T-helper 9 cell (primary cell): Measurements from ENCODE around the gene NTN1.
"Not testable (repeated sequence)": the region's sequence is repeated elsewhere in the genome, so short reads cannot be mapped to it uniquely, and the experiment has no call there.

ENCODE experiments used
- DNase-seq: peaks from one replicate; pipeline ENCODE4 v3.0.0-alpha.2; 2020
- total RNA-seq, 2 donors: gene quantifications; one replicate each; lab custom pipeline; 2026; lab: John Stamatoyannopoulos, UW

Gene NTN1
- total RNA-seq, result 0.35 to 1.2 reads per million in 2 donors

DNA sequence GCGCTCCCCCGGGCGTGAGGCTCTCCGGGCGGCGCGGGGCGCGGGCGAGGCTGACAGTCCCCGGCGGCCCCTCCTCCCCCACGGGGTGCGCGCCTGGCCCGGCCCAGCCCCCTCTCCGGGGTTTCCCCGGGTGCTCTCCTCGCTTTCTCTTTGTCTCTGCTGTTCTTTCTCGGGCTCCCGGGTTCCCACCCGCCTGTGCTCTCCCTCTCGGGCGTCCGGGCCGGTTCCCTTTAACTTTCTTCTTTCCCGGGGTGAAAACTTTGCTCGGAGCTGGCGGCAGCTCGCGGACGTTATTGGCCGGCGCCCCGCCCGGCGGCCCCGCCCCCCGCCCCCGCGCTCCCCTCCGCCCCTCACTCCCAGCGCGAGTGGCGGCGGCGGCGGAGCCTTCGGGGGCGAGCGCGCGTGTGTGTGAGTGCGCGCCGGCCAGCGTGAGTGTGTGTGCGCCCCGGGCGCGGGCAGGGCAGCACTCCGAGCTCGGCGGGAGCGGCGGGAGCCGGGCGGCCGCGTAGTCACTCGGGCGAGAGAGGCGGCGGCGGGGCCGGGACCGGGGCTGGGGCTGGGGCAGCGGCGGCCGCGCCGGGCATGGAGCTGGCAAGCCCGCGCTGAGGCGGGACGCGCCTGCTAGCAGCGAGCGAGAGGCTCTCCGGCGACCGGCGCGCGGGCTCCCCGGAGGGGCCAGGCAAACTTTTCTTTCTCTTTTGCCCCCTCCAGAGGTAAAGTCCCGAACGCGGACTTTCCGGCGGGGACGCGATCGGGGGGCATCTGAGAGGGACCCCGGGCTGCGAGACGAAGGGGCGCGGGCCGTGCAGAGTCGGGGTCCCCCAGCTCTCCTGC lies at the start of gene NTN1:
Gene NTN1 (plus strand): TSS at position 353 of the 834 bp plus-strand sequence. CDS start 864 bp downstream, outside the sequence.
- peak; percentile 29 for DNase-seq

DNA sequence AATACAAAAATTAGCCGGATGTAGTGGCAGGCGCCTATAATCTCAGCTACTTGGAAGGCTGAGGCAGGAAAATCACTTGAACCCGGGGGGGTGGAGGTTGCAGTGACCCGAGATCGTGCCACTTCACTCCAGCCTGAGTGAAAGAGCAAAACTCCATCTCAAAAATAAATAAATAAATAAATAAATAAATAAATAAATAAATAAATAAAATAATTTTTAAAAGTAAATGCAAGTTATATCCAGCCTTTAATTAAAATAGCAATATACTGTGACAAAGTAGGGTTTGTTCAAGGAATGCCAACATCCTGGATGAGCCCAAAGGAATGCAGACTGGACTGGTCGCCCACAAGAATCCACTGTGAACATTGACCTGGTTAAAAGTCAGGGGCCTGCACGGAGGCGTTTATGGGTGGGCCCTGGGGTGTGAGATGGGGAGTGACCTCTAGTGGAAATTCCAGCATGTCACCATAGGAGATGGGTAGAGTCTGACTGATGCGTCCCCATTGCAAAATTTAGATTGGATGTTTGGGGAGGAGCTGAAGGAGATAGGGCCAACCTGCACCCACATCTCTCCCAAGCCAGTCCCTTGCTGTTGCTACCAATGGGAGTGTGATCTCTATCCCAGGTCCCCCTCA lies 46.1 kb upstream of the NTN1 start:
- DNase-seq, result no peak

- no peak for DNase-seq
Measured at GRCh38 chr17:8976638-8977037, 44.7 kb upstream of the NTN1 start.

- no peak for DNase-seq
Measured at GRCh38 chr17:8979715-8980114, 41.6 kb upstream of the NTN1 start.

- no peak for DNase-seq
Measured at GRCh38 chr17:8981443-8981842, 39.9 kb upstream of the NTN1 start.

- not testable (repeated sequence) for DNase-seq
Measured at GRCh38 chr17:8984225-8984624, 37.1 kb upstream of the NTN1 start.

DNA sequence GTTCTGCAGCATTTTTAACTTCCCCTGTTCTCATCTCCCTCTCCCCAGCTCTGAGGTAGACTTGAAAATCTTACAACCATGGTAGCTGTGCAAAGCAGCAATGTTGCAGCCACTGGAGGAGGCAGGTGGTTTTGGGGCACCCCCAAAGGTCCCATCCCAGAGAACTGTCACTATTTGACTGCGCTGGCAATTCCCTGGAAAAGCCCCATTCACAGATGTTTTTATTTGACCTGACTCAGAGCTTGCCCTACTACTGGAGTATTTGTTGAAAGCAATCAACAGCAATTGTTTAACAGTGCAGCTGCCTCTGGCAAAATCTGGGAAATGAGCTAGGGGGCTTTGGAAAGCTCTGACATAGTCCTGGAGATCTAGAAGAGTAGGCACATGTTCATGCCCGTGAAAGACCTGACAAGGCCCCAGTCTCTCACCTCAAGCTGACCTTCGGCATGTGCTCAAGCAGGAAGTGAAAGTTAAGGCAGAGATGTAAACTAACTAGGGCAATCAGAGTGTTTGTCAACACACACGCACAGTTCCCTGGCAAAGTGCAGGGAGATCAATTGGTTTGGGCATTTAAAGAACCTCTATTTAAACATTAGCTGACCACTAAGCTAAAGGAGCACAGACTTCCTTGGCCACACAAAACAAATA lies 36.1 kb upstream of the NTN1 start:
- DNase-seq, result no peak

- no peak for DNase-seq
Measured at GRCh38 chr17:8986295-8986694, 35.0 kb upstream of the NTN1 start.

DNA sequence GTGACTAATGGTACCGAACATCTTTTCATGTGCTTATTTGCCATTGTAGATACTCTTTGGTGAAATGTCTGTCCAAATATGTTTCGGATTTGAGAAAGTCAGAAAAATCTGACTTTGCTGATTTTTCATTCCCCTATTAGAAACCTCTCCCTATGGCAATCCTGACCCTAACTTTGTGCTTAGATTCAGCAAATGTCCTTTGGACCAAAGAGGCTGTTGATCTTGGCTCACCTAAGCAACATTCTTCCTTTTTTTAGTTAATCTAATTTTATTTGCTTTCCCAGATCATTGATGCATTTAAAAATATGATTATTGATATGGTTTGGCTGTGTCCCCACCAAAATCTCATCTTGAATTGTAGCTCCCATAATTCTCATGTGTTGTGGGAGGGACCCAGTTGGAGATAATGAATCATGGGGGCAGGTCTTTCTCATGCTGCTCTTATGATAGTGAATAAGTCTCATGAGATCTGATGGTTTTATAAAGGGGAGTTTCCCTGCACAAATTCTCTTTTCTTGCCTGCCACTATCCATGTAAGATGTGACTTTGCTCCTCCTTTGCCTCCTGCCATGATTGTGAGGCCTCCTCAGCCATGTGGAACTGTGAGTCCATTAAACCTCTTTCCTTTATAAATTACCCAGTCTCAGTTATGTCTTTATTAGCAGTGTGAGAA lies 32.9 kb upstream of the NTN1 start:
- DNase-seq, result not testable (repeated sequence)

GRCh38 chr17:8991514-8992285 lies 29.6 kb upstream of the NTN1 start:
- DNase-seq, result peak; percentile 54

DNA sequence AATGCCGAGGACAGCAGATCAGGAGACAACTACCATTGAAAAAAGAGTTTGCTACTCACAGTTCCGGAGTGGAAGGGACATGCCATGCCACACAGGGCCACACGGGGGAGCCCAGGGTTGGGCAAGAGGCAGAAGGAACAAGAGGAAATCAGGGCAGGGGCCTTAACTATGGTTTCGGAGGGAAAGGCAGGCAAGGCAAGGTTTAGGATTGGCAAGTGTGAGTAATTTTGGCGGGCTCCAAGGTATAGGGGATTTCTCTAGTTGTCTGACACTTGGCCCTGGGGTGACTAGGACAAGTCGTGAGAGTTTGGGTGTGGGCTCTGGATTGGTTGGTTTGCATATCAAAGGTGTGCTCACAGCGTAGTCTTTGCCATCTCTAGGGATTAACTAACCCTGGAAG lies 27.0 kb upstream of the NTN1 start:
- DNase-seq, result peak; percentile 23

GRCh38 chr17:8995711-8996110 lies 25.6 kb upstream of the NTN1 start:
- no peak for DNase-seq

DNA sequence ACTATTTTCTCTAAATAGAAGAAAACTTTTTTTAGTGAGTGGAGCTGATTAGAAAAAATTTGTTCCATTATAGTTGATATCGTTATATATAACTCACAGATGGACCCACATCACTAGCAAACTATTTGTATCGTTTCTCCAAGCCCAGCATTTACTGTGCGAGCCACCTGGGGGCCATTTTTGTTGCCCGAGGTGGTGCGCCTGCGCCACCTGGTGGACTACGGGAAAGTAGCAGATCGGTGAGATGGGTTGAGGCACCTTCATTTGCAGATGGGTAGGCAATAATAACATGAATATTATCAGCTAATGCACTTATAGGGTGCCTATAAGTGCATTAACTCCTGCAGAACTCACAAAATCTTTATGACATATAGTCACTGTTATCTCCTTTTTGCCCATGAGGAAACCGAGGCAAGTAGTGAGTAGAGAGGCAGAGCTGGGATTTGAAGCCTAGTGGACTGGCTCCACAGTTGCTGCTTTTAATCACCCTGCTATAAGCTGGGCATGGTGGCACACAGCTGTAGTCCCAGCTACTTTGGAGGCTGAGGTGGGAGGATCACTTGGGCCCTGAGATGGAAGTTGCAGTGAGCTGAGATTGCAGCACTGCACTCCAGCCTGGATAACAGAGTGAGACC lies 23.2 kb upstream of the NTN1 start:
- DNase-seq, result peak; percentile 76

DNA sequence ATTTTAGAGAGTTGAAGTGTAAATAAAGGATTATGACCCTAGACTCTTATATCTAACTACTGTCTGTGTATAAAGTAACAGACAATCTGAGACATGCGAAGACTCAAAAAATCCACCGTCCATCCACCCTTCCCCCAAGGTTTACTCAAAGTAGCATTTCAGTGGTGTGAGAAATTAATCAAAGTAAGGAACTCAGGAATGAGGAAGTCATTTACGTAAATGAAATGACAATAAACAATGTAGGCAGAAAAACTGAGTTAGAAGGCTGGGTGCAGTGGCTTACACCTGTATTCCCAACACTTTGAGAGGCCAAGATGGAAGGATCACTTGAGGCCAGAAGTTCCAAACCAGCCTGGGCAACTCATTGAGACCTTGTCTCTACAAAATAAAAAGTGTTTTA lies 19.8 kb upstream of the NTN1 start:
- DNase-seq, result no peak

DNA sequence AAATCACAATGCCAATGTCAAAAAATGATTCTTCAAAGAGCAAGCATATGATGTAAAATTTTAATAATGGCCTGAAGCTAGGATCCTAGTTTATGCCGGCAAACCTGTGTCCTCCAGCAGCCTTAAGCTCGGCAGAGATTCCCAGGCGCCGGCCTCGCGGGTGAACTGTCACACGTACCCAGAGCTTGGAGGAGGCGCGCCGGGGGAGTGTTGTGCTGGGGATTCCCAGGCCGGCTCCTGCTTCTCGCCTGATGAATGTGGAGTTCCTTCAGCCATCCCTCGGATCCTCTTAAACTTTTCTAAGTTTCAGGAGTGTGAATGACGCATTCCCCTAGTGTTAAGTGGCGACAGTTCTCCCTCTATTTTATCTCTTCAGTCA lies 19.1 kb upstream of the NTN1 start:
- DNase-seq, result no peak

DNA sequence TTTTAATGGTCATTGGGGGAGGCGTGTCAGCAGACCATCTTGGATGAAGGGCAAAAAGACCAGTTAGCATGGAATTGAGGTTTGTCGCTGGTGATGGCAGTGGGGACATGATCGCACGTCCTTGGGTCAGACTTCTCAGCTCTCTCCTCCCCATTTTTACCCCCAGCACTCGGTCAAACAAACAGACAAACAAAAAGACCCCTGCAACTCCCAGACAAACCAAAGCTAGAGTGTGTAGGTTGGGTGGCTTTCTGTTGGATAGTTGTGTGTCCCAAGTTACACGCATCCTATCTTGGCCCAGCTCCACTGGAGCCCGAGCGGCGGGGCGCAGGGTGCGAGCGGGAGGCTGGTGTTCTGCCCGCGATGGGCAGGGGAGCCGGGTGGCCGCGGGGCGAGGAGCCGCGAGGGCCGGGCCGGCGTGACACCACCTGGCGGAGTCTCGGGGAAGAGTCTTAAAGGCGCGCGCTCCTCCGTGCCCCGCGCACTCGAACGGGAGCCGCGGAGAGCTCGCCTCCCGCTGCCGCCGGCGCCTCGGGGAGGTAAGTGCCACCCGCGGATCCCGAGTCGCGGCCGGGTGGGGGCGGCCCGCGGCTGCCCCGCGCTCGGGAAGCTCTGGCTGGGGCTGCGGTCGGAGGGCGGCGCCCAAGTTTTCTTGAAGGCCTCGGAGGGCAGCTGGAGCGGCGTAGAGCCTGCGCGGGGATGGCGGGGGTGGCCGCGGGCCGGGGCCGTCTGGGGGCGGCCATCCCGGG lies 18.5 kb upstream of the NTN1 start:
- DNase-seq, result no peak

DNA sequence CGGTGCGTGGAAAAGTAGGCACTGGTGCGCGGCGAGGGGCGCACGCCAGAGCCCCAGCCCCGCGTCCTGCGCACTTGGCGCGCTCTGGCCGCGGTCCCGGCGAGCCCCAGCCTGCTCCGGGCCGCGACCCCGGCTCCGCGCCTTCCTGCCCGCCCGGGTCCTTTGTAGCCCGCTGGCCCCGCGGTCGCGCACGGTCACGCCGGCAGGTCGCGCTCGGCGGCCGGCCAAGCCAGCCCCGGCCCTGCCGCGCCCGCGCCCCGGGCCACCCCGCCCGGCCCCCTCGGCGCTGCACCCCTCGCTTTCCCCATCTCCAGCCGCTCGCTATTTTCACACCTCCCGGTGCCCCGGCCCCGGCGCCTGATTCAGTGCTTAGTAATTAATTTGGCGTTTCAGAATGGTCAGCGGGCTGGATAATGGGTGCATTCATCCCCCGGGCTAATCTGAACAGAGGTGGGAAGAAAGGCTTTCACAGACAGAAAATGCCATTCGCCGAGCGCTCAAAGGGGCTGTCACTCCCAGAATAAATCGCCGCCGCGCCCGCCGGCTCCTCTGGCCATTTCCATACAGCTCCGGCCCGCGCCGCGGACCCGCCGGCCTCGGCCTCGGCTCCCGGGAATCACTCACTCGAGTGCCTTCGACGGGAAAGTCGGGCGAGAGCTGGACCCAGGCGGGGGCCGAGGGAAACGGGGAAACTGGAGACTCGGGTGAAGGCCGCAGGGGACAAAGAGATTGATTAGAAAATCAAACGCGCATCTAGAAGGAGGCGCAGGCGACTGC lies 17.8 kb upstream of the NTN1 start:
- no peak for DNase-seq

GRCh38 chr17:9004132-9004960 lies 17.0 kb upstream of the NTN1 start:
- DNase-seq, result no peak

DNA sequence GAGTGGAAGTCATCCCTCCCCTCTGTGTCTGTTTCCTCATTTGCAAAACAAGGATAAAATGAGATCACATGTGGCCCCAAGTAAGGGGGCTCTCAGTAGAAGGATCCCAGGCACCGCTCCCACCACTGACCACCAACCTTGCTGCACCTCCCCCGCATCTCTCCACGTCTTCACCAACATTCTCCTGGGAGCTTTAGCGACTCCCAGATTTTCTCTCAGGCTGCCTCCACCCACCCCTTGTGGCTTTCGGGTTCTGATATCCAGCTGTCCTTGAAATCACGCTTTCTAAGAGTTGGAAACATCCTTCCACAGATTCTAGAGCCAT lies 16.4 kb upstream of the NTN1 start:
- DNase-seq, result no peak
